Effector CD4-positive, alpha-beta T cell (primary cell): Measurements from ENCODE around the gene SLC16A12.

Source experiments
- DNase-seq: peaks from one replicate; pipeline ENCODE4 v3.0.0-alpha.2; 2020

Gene SLC16A12

DNA sequence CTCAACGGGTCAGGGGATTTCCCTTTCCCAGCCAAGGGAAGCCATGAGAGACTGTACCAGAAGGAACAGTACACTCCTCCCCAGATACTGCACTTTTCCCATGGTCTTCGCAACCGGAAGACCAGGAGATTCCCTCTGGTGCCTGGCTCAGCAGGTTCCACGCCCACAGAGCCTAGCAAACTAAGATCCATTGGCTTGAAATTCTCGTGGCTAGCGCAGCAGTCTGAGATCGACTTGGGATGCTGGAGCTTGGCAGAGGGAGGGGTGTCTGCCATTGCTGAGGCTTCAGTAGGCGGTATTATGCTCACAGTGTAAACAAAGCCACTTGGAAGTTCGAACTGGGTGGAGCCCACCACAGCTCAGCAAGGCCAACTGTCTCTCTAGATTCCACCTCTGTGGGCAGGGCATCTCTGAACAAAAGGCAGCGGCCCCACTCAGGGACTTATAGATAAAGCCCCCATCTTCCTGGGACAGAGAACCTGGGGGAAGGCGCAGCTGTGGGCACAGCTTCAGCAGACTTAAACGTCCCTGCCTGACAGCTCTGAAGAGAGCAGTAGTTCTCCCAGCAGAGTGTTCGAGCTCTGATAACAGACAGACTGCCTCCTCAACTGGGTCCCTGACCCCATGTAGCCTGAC is 29.6 kb downstream of the SLC16A12 start:
- DNase-seq: no peak

DNA sequence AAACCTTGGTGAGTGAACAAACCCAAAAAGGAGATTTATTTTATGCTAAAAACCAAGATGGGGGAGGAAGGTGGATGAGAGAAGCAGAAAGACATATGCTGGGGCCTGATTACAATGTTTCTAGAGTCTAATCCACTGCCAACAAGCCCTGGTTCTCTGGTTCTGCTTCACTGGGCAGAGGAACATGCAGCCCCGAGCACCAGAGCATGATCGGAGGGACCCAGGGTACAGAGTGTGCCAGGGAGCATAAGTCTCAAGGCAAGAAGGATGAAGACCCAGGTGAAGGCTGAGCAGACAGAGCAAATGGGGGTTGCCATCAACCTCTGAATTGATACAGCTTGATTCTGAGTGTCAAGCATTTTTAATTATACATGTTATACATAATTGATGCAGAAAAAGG is 30.7 kb downstream of the SLC16A12 start:
- DNase-seq: no peak

DNA sequence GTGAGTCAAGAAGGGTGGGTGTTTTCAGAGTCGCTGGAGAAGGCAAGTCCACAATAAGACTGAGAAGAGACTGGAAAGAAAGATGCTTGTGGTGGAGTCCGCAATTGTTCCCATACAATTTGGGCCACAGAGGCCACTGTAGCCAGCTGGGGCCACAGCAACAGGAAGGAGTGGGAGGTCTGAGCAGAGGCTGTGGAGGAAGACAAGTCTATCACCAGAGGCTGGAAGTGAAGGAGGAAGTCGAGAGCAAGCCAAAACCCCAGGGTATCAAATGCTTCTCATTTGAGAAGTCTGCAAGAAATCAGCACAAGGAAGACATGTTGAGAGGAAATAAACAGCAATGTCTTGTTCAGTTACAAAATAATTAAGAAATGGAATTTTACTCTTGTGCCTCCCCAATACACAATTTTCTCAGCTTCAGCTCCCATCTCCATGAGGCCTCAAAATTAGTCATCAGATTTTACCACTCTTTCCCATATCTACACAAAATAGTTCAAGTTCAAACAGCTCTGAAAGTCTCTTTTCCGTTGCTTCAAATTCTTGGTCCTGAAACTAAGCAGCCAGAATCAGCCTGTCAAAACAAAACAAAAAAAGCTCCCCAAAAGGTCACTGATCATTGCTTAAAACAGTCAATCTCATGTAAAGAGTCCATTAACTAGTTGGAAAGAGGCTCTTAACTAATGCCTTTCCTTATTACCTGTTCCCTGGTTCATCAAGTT is 31.6 kb downstream of the SLC16A12 start:
- no peak for DNase-seq

DNA sequence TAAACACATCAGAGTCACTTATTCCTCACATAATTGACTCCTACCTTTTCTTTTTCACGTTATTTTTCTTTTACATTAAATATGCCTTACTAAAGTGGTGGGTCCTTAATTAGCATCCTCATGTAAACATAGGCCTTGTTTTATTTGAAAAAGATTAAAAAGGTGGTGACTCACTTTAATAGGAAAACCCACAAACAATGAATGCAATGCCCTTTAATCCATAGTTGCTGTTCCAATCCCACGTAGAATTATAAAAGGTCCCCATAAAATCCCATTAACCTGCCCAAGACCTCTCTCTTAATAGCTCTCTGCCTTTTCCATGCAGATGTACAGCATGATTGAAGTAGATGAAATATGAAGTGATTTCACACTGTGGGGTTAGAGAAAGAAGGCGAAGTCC is 32.2 kb downstream of the SLC16A12 start:
- no peak for DNase-seq

DNA sequence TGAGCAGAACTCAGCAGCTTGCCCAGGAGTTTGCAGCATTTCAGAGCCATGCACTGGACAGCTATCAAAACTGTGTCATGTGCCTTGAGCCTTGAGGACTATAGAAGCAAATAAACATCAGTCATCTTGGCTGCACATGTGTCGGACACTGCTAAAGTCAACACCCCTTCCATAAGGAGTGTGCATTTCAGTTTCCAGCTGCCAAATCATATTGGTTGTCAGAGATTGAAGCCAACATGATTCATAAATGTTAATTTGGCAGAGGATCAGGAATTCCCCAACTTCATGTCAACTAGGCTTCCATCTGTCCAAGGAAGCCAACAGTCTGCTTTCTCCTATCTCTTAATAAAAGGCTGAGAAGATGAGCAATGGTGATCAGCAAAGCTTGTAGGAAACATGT is 32.8 kb downstream of the SLC16A12 start:
- DNase-seq: no peak

DNA sequence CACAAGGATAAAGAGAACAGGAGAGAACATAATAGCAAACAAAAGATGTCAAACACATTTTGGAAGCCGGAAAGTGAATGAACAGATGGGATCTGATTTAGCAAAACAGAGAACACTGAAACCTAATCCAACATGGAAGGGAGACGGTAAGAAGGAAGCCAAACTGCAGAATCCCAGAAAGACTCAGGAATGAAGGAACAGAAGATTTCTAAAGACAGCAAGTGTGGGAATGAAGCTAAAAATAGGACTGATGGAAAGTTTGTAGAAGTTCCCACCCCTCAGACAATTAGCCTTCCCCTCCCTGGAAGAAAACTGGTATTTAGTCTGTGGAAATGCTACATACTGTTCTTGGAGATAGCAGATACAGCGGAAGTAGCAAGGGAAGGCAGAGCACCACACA is 40.8 kb downstream of the SLC16A12 start:
- DNase-seq: no peak

DNA sequence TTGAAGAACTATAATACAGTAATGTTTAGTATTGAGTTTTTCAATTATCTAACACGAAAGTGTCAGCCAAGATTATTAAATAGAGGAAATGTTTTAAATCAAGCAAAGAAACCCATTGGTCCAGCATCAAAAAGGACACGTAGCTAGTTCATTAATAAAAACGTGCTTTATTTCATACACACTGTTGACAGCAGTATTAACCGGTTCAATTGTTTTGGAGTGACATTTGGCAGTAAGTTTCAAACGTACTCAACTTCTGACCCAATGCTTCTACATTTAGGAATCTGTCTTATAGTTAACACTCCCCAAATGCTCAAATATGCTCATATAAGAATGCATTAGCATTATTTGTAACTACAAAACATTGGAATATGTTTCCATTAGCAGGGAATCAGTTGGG is 41.3 kb downstream of the SLC16A12 start:
- no peak for DNase-seq

DNA sequence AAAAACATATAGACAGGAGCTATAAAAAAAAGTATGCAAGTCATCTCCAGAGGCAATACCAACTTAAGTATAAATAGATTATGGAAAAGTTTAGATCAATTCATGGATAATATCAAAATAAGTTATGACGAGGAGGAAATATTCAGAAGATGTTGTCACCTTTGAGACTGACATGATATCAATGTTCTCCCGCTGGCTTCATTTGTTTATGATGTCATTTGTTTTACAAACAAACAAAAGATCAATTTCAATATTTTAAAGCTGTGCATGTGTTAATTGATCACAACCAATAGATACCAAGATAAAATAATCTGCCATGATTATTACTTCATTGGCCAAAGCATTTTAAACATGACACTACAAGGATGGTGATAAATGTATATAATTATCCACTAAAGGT is 43.5 kb downstream of the SLC16A12 start:
- DNase-seq: no peak

DNA sequence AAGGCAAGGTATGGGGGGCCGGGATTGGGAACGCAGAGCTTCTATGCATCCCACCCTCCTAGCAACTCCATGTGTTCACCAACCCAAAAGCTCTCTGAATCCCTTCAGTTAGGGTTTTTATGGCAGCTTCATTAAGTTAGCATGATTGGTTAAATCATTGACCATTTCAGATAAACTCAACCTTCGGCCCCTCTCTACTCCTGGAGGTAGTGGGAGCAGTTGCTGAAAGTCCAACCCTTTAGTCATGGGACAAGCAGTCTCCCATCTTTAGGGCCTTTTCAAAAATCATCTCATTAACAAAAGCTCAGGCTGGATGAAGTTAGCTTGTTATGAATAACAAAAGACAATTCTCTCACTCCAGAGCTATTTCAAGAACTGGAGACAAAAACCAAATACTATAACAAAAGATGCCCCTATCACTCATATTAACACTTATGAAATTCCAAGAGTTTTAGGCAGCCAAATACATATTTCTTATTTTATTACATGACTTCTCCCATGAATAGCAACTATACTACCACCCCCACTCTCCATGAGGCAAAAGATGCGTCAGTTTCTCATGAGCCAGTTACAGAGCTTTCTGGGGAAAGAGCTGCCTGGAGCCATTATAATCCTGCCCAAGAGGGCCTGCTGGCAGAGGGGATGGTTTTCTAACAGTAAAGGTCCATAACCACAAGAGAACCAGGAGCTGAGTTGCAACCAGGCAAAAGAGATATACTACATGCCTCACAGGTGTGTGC is 44.6 kb downstream of the SLC16A12 start:
- no peak for DNase-seq

DNA sequence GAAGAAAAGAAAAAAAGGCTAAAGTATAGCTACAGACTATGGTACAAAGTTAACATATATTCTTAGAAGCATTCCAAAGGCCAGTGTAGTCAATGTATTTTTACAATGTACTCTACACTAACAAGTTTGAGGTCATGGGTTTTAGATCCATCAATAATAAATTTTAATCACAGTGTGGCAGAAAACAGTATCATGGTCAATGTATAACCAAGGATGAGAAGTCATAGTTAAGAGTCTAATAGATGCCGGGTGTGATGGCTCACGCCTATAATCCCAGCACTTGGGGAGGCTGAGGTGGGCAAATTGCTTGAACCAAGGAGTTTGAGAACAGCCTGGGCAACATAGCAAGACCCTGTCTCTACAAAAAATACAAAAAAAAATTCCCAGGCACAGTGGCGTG is 53.1 kb downstream of the SLC16A12 start:
- DNase-seq: no peak

DNA sequence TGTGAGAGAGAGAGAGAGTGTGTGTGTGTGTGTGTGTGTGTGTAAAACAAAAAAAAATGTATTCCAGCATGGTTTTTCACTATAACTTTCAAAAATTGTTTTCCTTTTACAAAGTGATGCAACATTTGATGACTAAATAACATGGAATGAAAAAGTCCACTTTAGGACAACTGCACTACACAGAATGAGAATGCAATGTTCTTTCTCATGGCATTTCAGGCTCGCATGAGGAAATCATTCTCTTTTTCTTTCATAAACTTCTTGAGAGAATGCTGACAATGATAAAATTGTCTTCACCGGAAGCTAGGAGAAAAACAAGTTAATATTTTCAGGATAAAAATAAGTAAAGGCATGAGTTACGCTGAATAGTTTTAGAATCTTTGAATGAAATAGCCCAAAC is 53.7 kb downstream of the SLC16A12 start:
- no peak for DNase-seq

DNA sequence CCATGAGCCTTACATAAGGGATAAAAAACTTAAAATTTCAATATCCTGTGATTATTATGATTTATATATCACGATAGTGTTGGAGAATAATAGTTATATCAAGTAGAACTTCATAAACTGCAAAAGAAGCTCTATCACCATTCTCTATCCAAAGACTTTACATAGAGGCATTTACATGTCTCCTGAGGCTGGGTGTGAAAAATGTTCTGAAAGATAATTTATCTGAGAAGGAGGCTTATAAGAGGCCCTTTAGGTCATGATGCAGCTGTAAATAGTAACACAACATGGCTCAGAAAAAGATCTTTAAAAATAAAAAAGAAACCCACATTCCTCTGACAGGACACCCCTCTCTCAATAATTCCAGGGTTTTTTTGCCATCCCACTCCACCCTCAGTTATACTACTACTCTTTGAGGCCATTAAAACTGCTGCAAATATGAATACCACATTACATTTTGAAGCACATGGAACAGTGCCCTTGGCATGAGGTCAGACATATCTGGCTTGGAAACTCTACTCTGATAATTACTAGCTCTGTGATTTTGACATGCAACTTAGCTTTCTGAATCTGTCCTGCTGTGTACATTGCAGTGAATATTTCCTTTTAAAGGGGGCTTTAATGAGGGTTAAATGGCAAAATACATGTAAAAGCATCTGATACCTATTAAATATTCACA is 55.5 kb downstream of the SLC16A12 start:
- DNase-seq: no peak

DNA sequence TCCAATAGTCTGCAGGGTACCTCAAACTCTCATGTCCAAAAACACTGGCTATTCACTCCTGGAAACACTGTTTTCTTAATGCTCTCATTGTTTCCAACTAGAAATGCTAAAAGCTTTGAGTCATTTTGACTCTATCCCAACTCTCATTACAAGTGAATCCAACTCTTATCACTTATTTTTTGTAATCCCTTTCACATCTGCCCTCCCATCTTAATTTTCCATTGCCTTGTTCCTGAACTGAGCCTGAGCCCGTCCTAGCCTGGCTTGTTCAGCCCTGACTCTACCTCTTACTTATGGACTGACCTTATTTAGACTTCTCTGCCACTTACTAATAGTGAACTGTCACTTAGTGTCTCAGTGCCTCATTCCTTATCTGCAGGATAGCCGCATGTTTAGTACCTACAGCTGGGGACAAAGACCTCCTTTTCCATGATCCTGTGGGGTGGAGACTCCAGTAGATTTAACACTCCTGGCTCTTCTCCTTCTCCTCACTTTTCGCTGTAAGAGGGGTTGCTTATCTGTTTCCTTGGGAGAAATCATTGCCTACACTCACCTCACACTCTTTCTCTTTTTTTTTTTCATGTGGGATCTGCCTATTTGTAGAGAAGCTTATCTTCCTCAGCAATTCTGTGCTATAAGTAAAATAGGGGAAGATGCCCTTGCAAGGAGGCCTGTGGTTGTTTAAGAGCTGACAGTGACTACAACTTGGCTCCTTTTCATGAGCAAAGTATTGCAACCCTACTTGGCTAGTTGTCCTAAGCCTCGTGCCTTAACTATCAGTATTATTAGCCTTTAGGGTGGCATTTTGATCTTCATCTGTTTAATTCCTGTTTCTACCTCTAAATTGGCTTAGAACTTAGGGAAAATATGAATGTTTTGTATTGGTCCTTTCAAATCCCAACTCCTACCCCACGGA is 56.4 kb downstream of the SLC16A12 start:
- DNase-seq: no peak

DNA sequence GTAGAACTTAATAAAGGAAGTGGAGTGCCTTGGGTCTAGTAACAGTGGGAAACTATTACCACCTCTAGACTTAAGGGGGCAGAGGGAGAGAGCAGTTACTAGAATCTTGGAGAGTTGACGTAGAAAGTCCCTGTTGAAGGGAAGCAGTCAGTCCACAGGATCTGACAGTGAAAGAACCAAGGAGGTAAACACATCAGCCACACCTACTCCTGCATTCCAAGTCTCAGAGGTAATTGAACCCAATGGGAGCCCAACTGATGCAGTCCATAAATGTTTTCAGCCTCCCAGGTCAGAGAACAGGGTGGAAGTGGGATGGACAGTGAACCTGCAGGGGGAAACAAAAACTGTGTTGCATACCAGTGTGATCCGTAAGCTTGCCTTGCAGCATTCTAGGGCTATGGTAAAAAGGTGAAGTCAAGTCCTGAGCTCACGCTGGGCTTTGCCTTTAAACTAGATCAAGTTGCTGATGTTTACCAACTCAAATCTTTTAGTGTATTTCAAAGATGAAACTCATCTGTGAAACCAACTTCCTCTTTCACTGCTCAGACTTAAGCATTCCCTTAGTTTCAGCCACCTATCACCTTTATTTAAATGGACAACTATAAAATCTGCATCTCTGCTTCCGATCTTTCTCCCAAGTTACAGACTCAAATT is 57.2 kb downstream of the SLC16A12 start:
- DNase-seq: no peak

DNA sequence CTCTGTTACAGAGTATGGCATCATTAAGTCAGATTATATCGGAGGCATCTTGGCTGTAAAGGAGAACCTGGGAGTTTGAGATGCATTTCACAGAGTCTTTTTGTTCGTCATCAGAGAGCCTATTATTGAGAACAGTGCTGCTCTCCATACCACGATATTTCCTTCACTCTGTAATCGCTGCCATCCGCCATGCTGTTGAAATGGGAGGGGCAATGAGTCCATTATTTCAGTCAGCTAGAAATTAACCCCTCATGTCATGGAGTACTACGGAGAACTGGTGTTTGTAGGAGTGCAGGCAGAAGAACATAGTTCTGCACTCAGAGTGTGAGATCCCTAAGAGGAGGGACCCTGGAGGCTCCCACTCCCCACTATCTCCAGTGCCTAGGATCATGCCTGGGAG is 59.2 kb downstream of the SLC16A12 start:
- no peak for DNase-seq

DNA sequence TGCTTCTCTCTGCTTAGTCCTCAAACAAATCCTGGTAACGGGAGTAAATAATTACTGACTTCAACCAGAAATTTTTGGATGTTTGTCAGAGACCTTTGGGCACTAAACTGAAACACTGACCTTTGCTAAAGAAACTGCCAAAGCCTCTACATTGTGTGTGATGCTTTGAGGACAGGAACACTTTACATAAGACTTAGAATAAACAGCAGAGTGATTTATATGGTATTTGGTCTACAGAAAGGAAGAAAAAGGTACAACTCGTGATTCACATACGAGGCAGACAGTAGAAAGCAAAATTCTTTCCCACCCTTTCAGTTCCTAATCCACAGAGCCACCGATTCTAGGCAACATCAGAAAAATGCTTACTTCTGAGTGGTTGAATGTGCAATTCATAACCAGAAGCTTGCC is 59.8 kb downstream of the SLC16A12 start:
- no peak for DNase-seq

DNA sequence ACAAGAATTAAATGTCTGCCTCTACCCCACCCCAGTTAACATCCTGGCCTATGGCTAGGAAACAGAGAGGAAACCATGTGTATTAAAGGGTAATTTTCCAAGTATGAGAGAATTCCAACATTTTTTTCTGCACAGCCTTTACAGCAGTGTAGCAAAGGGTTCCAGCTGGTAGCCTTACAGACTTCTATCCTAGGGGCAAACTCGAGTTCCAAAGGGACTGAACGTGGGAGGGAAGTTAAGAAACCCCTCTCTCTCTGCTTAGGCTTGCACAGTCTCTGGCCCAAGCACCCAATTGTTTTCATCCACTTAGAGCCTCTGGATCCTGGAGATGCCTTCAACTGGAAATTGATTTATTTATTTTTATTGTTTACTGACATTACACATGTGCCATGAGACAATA is 60.3 kb downstream of the SLC16A12 start:
- DNase-seq: no peak

DNA sequence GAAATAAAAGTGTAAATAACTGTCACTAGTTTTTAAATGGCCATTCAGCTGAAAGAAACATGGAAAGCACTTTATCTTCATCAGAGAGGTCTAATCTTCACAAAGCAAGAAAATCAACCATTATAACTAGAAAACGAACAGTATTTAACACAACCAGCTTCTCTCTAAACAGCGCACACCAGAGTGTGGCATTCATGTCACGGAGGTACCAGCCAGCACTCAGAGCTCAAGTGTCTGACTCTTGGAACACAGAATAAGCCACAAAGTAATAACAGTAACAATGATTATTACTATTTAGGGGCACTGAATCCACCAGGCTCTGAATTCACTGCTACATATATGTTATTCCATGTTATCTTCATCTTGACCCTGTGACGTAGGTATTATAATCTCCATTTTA is 60.9 kb downstream of the SLC16A12 start:
- DNase-seq: no peak

DNA sequence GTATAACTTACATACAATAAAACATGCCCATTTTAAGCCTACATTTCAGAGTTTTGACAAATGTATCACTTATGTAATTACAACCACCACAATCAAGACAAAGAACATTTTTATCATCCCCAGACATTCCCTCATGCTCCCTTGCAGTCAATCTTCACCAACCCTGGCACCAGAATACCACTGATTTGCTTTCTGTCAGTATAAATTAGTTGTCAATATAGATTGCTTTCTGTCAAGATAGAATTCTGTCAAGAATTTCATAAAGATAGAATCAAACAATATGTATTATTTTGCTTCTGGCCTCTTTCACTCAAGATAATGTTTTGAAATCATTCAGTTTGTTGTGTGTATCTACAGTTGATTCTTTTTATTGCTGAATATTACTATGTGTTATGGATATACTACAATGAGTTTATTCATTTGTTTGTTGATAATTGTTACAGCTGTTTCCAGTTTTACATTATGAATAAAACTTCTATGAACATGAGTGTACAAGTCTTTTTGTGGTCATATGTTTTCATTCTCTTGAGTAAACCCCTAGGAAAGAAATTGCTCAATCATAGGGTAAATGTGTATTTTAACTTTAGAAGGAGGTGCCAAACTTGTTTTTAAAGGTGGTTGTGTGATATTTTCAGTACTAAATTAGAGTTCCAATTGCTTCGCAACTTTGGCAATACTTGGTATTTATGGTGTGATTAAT is 64.1 kb downstream of the SLC16A12 start:
- DNase-seq: no peak

DNA sequence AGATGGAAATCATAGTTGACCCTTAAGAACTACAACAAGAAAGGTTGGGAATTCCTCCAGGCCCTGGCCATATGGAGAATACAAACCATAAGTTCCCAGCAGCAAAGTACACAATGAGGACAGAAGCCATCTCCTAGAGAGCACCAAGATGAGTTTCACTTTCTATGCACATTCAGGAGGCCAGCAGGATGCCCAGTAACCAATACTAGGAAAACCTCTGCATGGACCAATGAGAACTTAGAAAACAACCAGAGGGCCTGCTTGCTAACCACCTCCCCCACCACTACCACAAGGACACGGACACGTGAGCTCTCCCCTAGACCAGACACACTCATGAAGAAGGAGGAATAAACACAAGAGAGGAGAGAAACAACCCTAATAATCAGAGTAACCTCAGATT is 64.8 kb downstream of the SLC16A12 start:
- no peak for DNase-seq

DNA sequence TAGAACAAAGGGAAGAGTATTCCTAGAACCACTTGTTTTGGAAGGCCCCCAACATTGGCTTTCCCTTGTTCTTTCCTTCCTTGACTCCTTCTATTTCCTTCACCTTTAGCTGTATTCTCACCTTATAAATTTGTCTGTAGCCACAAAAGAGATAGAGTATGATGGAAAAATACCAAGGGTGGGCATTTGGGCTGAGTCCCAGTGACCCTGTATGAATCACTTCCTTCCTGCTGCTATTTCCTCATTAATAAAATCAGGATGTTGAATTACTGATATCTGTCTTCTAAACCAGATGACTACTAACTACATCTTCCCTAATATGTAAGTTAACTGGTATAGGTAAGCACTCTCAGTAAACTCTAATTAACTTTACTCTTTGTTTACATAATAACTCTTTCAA is 65.9 kb downstream of the SLC16A12 start:
- DNase-seq: no peak
